Endodermal cell (in vitro differentiated cells): ENCODE results near the gene PHIP. TPM values are rescaled to one million over a fixed set of nuclear protein-coding genes. Genes with fewer than 3 reads are reported as not detected.

Experiments
- DNase-seq: peaks from one replicate; pipeline ENCODE4 v3.0.0-alpha.2; 2017
- H3K27ac ChIP-seq: 2 replicates; pipeline ENCODE4 v1.5.1; 2013; ENCODE audit warnings: mild to moderate bottlenecking, low read depth, low read length, moderate library complexity
- H3K27me3 ChIP-seq: 2 replicates; pipeline ENCODE4 v1.6.1; 2013; ENCODE audit warnings: mild to moderate bottlenecking, low read length, moderate library complexity; ENCODE audit not compliant: insufficient read depth, control insufficient read depth, poor library complexity, severe bottlenecking
- H3K36me3 ChIP-seq: 2 replicates; pipeline ENCODE4 v1.7.0; 2013; ENCODE audit warnings: mild to moderate bottlenecking, low read length, moderate library complexity; ENCODE audit not compliant: control insufficient read depth, insufficient read depth
- H3K4me1 ChIP-seq: one replicate; pipeline ENCODE4 v1.7.0; 2013; ENCODE audit warnings: low read length; ENCODE audit not compliant: control insufficient read depth, insufficient read depth
- H3K4me3 ChIP-seq: 2 replicates; pipeline ENCODE4 v1.5.1; 2013; ENCODE audit warnings: mild to moderate bottlenecking, low read length, moderate library complexity
- H3K9ac ChIP-seq: 2 replicates; pipeline ENCODE4 v1.6.1; 2013; ENCODE audit warnings: mild to moderate bottlenecking, low read length, moderate library complexity; ENCODE audit not compliant: poor library complexity, severe bottlenecking; ENCODE audit errors: extremely low read depth
- H3K9me3 ChIP-seq: 2 replicates; pipeline ENCODE4 v1.6.1; 2013; ENCODE audit warnings: mild to moderate bottlenecking, low read length, moderate library complexity; ENCODE audit not compliant: control insufficient read depth
- H3K27ac Mint-ChIP-seq: 2 replicates; pipeline ENCODE4 v1.8.0; 2020; ENCODE audit warnings: mixed read lengths
- H3K27me3 Mint-ChIP-seq: 2 replicates; pipeline ENCODE4 v1.8.0; 2021; ENCODE audit warnings: mild to moderate bottlenecking, mixed read lengths; ENCODE audit not compliant: insufficient read depth
- H3K36me3 Mint-ChIP-seq: 2 replicates; pipeline ENCODE4 v1.8.0; 2020; ENCODE audit warnings: low read depth, mixed read lengths
- H3K4me1 Mint-ChIP-seq: 2 replicates; pipeline ENCODE4 v1.8.0; 2020; ENCODE audit warnings: mixed read lengths
- H3K4me3 Mint-ChIP-seq: 2 replicates; pipeline ENCODE4 v1.8.0; 2020; ENCODE audit warnings: mild to moderate bottlenecking, moderate library complexity, mixed read lengths
- H3K9me3 Mint-ChIP-seq: 2 replicates; pipeline ENCODE4 v1.8.0; 2020; ENCODE audit warnings: mild to moderate bottlenecking, mixed read lengths
- CTCF ChIP-seq: fragments of 200-600 bp; sonication (generic); conservative IDR thresholded peaks from 2 replicates; pipeline ENCODE4 v1.5.0; 2021; ENCODE audit warnings: antibody characterized with exemption, mild to moderate bottlenecking
- WGBS, 2 experiments: methylation state at CpG; one replicate each; pipeline versions ENCODE4 v1.1.5 to v1.1.7; 2013; ENCODE audit warnings: missing lambda C conversion rate in 2 of 2, mixed read lengths in 1 of 2; ENCODE audit not compliant: insufficient coverage in 1 of 2, insufficient read length in 1 of 2; 5-methylcytosine and 5-hydroxymethylcytosine counted together
- total RNA-seq, 2 donors: library from RNA; stranded (reverse); fragmentation: NEBNext Ultra II Directional in 1 of 2; extraction: Animal tissue kit (Norgen Biotek cat#: 25700) in 1 of 2; gene quantifications; 2 replicates in 1 of 2; 3 replicates in 1 of 2; pipeline ENCODE4 v1.2.1, GENCODE V29; 2021

The PHIP gene
- total RNA-seq, 2 donors from 2014 or later, result 49.8 to 59.7 TPM

DNA sequence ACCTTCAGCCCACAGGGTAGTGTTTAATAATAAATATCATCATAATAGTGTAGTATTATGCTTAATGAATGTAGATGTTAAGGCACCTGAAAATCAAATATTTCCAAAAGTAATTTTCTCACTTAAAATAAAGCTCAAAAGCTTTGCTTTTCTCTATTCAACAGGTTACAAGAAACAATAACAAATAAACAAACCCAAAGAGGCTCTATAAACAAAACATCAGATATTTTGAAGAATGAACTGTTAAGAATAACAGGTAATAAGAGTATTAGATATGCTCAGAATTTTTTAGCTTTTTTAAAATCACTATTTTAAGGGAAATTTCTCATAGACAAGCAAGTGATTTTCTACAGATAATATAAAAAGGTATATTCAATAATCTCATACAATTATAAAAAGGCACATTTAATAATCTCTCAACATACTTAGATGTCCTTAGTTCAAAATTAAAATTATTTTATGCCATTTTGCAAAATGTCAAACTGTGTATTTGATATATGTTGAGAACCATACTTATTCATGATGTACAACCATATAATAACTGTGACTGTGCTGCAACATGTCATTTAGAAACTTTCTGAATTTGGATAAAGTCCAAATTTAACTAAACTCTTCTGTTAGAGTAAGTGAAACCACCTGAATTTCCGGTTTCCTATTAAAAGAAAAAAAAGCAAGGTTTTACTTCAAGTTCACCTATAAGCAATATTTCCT is 35.8 kb downstream of the PHIP start:
- no peaks in the 10 kb centered on the region for H3K27me3 Mint-ChIP-seq

DNA sequence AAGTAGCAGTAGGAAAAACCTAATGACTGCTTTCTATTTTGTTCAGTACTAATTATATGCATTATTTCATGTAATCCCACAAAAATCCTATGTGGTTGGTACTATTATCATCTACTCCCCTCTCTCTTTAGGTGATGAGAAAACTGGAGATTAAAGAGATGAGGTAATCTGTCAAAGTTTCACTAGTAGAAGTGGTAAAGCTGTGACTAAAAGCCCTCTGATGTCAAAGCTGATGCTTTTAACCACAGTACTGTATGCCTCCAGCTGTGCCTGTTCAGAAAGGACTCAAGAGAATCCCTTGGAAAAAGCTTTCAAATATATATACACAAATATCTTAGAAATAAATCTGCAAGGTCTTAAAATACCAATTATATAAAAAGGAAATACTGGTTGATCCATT is 38.0 kb downstream of the PHIP start:
- Mint-ChIP-seq H3K27ac (no peak overlapping the region), H3K36me3 (peaks cover 54% of the 10 kb centered on the region), H3K9me3 (no peaks in the 10 kb centered on the region), H3K4me1 (no peaks in the 10 kb centered on the region), H3K4me3 (no peak overlapping the region), H3K27me3 (no peaks in the 10 kb centered on the region)
- Histone ChIP-seq H3K27me3 (no peaks in the 10 kb centered on the region), H3K36me3 (peaks cover 65% of the 10 kb centered on the region), H3K4me1 (no peaks in the 10 kb centered on the region), H3K27ac (no peak overlapping the region), H3K9me3 (no peaks in the 10 kb centered on the region), H3K9ac (no peak overlapping the region), H3K4me3 (no peak overlapping the region)
- DNase-seq, result no peak
- TF ChIP-seq CTCF, result no peak

More for the DNA sequence above, 35.8 kb downstream of the PHIP start:
- 100% methylated on average over 1 of the region's 1 CpG; no CpG with 5 or more reads in 1 of the 2 experiments for WGBS, 2 experiments
- peaks cover 8% of the 10 kb centered on the region for H3K4me1 Mint-ChIP-seq
- no peaks in the 10 kb centered on the region for H3K9me3 ChIP-seq
- H3K27ac ChIP-seq, result no peak overlapping the region
- no peak overlapping the region for H3K27ac Mint-ChIP-seq
- H3K4me3 ChIP-seq, result no peak overlapping the region
- no peak overlapping the region for H3K4me3 Mint-ChIP-seq
- no peaks in the 10 kb centered on the region for H3K27me3 ChIP-seq
- TF ChIP-seq CTCF, result no peak
- no peaks in the 10 kb centered on the region for H3K4me1 ChIP-seq
- peaks cover 73% of the 10 kb centered on the region for H3K36me3 ChIP-seq
- peaks cover 51% of the 10 kb centered on the region for H3K36me3 Mint-ChIP-seq
- DNase-seq, result no peak
- H3K9ac ChIP-seq, result no peak overlapping the region
- H3K9me3 Mint-ChIP-seq, result no peaks in the 10 kb centered on the region

- Mint-ChIP-seq H3K4me3 (no peak overlapping the region), H3K27ac (no peak overlapping the region), H3K4me1 (peaks cover 12% of the 10 kb centered on the region), H3K36me3 (peaks cover 53% of the 10 kb centered on the region), H3K27me3 (no peaks in the 10 kb centered on the region), H3K9me3 (no peaks in the 10 kb centered on the region)
- Histone ChIP-seq H3K9ac (no peak overlapping the region), H3K27ac (no peak overlapping the region), H3K9me3 (no peaks in the 10 kb centered on the region), H3K4me3 (no peak overlapping the region), H3K4me1 (no peaks in the 10 kb centered on the region), H3K27me3 (no peaks in the 10 kb centered on the region), H3K36me3 (peaks cover 64% of the 10 kb centered on the region)
- TF ChIP-seq CTCF, result no peak
- no peak for DNase-seq
Measured at GRCh38 chr6:79038061-79038460, 40.0 kb downstream of the PHIP start.
